Measurements from ENCODE around the gene TMEM131L. TPM values are rescaled to one million over a fixed set of nuclear protein-coding genes. Genes with fewer than 3 reads are reported as not detected.
"Not testable (repeated sequence)": the region's sequence is repeated elsewhere in the genome, so short reads cannot be mapped to it uniquely, and the experiment has no call there.

TMEM131L gene
- total RNA-seq, 1 donor from 2014 or later = 7.9 TPM

DNA sequence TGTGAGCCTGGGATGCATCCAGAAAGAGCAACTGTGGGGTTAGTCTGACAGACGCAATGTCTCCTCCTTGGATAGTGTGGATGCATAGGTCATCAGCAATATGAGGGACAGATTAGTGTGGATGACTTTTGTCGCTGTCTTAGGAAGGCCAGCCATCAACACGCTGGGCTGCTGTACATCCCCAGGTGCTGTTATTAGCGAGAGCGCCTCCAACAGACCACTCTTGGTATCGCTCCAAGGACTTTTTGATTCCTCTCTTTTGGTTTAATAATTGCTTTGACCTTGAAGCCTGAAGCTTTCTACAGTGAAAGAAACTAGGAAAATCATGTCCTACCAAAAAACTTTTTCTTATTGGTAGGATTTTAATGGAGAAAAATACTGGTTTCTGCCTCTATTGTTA lies 76.7 kb downstream of the TMEM131L start:
- no peaks in the 10 kb centered on the region for H3K27me3 ChIP-seq (ENCODE audit: control insufficient read depth, insufficient read depth, low read length)
- no peak for FAIRE-seq
- H3K4me3 ChIP-seq (ENCODE audit: low read depth, low read length) = no peak overlapping the region
- H3K36me3 ChIP-seq (ENCODE audit: control insufficient read depth, insufficient read depth, low read length) = no peaks in the 10 kb centered on the region
- DNase-seq (ENCODE audit: low read depth) = no peak
- TF ChIP-seq, protein P1, sequence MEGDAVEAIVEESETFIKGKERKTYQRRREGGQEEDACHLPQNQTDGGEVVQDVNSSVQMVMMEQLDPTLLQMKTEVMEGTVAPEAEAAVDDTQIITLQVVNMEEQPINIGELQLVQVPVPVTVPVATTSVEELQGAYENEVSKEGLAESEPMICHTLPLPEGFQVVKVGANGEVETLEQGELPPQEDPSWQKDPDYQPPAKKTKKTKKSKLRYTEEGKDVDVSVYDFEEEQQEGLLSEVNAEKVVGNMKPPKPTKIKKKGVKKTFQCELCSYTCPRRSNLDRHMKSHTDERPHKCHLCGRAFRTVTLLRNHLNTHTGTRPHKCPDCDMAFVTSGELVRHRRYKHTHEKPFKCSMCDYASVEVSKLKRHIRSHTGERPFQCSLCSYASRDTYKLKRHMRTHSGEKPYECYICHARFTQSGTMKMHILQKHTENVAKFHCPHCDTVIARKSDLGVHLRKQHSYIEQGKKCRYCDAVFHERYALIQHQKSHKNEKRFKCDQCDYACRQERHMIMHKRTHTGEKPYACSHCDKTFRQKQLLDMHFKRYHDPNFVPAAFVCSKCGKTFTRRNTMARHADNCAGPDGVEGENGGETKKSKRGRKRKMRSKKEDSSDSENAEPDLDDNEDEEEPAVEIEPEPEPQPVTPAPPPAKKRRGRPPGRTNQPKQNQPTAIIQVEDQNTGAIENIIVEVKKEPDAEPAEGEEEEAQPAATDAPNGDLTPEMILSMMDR (IDR thresholded peaks at IDR 0.05; ENCODE audit: insufficient read depth, low read length, severe bottlenecking) = no peak

DNA sequence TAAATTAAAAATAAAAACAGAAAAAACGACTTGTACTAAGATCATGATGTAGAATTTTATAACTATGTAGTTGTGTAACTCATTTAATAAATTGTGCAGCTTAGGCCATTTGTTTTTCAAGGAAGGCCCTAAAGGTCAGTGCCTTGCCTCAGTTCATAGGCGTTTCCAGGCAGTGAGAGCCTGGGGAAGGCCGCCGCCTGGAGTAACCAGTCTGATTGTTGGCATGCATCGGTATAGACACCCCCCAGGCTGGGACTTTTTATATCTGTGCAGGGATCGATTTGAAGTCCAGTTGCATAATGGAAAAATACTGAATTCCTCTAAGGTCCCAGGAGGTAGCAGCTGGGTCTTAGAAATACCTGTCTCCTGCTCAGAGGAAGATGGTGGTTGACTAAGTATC lies 77.2 kb downstream of the TMEM131L start:
- FAIRE-seq (no peak), DNase-seq (ENCODE audit: low read depth) (no peak)
- TF ChIP-seq, protein P1 (IDR thresholded peaks at IDR 0.05; ENCODE audit: insufficient read depth, low read length, severe bottlenecking) = no peak
- Histone ChIP-seq H3K36me3 (ENCODE audit: control insufficient read depth, insufficient read depth, low read length) (no peaks in the 10 kb centered on the region), H3K27me3 (ENCODE audit: control insufficient read depth, insufficient read depth, low read length) (no peaks in the 10 kb centered on the region), H3K4me3 (ENCODE audit: low read depth, low read length) (no peak overlapping the region)

DNA sequence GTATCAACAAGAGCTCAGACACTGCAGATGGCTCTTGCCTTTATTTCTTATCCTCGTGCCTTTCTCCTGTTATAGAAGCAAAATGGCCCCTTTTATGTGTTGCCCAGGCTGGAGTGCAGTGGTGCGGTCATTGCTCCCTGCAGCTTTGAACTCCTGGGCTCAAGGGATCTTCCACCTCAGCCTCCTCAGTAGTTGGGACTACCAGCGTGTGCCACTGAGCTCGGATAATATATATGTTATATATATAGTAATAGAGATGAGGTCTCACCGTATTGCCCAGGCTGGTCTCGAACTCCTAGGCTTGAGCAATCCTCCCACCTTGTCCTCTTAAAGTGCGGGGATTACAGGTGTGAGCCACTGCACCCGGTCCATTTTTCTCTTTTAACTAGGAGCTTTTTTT lies 79.7 kb downstream of the TMEM131L start:
- TF ChIP-seq, protein P1 (IDR thresholded peaks at IDR 0.05; ENCODE audit: insufficient read depth, low read length, severe bottlenecking) = no peak
- DNase-seq (ENCODE audit: low read depth) = no peak
- no peak overlapping the region for H3K4me3 ChIP-seq (ENCODE audit: low read depth, low read length)
- no peak for FAIRE-seq
- H3K36me3 ChIP-seq (ENCODE audit: control insufficient read depth, insufficient read depth, low read length) = no peaks in the 10 kb centered on the region
- no peaks in the 10 kb centered on the region for H3K27me3 ChIP-seq (ENCODE audit: control insufficient read depth, insufficient read depth, low read length)

DNA sequence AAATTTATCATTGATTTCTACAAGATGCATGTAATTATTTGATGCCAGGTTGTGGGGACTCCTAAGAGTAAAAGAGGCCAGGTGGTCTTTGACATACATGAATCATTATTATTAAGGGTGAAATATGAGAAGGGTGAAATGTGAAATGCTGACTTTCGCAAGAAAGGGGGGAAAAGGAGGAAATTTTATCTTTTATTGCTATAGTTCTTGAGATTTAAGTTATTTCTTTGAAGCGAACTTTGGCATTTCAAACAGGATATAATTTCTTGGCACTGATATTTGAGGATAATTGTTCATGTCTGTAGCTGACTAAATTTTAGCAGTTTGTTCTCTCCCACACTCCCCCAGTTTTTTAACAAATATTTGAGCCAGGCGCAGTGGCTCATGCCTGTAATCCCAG lies 80.1 kb downstream of the TMEM131L start:
- DNase-seq (ENCODE audit: low read depth) = no peak
- Histone ChIP-seq H3K27me3 (ENCODE audit: control insufficient read depth, insufficient read depth, low read length) (no peaks in the 10 kb centered on the region), H3K4me3 (ENCODE audit: low read depth, low read length) (no peak overlapping the region), H3K36me3 (ENCODE audit: control insufficient read depth, insufficient read depth, low read length) (no peaks in the 10 kb centered on the region)
- no peak for FAIRE-seq
- TF ChIP-seq, protein P1 (IDR thresholded peaks at IDR 0.05; ENCODE audit: insufficient read depth, low read length, severe bottlenecking) = no peak

DNA sequence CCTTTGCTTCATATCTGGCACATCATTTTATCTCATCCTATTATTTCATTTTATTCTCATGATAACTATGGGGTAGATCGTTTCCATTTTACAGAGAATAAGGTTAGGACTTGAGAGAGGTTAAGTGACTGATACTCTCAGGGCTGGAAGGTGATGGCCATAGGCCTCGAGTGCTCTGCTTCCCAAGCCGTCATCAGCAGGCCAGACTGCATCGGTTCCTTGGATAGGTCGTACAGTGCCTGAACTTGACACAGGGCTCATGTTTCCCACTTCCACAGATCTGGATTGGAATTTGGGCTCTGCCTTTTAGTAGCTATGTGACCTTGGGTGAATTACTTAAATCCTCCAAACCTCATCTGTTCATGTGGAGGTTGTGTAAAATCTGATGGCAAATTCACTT lies 81.4 kb downstream of the TMEM131L start:
- no peak overlapping the region for H3K4me3 ChIP-seq (ENCODE audit: low read depth, low read length)
- H3K27me3 ChIP-seq (ENCODE audit: control insufficient read depth, insufficient read depth, low read length) = no peaks in the 10 kb centered on the region
- DNase-seq (ENCODE audit: low read depth) = no peak
- FAIRE-seq = no peak
- TF ChIP-seq, protein P1 (IDR thresholded peaks at IDR 0.05; ENCODE audit: insufficient read depth, low read length, severe bottlenecking) = no peak
- no peaks in the 10 kb centered on the region for H3K36me3 ChIP-seq (ENCODE audit: control insufficient read depth, insufficient read depth, low read length)

DNA sequence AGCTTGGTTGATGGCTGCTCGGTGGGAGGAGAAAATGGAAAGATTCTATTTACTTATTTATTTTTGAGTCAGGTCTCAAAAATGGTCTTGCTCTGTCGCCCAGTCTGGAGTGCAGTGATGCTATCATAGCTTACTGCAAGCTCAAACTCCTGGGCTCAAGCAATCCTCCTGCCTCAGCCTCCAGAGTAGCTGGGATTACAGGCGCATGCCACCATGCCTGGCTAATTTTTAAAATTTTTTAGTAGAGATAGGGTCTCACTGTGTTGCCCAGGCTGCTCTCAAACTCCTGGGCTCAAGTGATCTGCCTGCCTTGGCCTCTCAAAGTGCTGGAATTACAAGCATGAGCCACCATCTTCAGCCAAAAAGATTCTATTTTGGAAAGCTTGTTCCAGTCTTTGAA lies 82.7 kb downstream of the TMEM131L start:
- not testable (repeated sequence) for H3K27me3 ChIP-seq (ENCODE audit: control insufficient read depth, insufficient read depth, low read length); H3K4me3 ChIP-seq (ENCODE audit: low read depth, low read length); DNase-seq (ENCODE audit: low read depth); H3K36me3 ChIP-seq (ENCODE audit: control insufficient read depth, insufficient read depth, low read length); FAIRE-seq

Measured in bronchial epithelial cell (primary cell).